Activated naive CD4-positive, alpha-beta T cell treated with Interleukin-2 at 50 U/mL for 16 hours (primary cell): ENCODE measurements around the gene SBNO2.

ENCODE experiments used
- DNase-seq: peaks from one replicate; pipeline ENCODE4 v3.0.0-alpha.2; 2020

The SBNO2 gene

GRCh38 chr19:1168572-1169410 lies 5.3 kb downstream of the SBNO2 start:
- DNase-seq: no peak

GRCh38 chr19:1167687-1168571 lies 6.1 kb downstream of the SBNO2 start:
- no peak for DNase-seq

- no peak for DNase-seq
These were observed 7.0 kb downstream of the SBNO2 start for GRCh38 chr19:1166872-1167573.

GRCh38 chr19:1164684-1165531 lies 9.2 kb downstream of the SBNO2 start:
- DNase-seq: no peak

GRCh38 chr19:1163934-1164683 lies 10.0 kb downstream of the SBNO2 start:
- DNase-seq: no peak

- no peak for DNase-seq
These were observed 10.7 kb downstream of the SBNO2 start for GRCh38 chr19:1163283-1163933.

- no peak for DNase-seq
These were observed 11.4 kb downstream of the SBNO2 start for GRCh38 chr19:1162404-1163282.

GRCh38 chr19:1161716-1162115 lies 12.4 kb downstream of the SBNO2 start:
- no peak for DNase-seq

GRCh38 chr19:1159864-1160595 lies 14.0 kb downstream of the SBNO2 start:
- no peak for DNase-seq

- DNase-seq: no peak
These were observed 15.1 kb downstream of the SBNO2 start for GRCh38 chr19:1158885-1159448.

GRCh38 chr19:1157931-1158884 lies 15.9 kb downstream of the SBNO2 start:
- no peak for DNase-seq

GRCh38 chr19:1156830-1157615 lies 17.0 kb downstream of the SBNO2 start:
- DNase-seq: no peak

- no peak for DNase-seq
These were observed 17.7 kb downstream of the SBNO2 start for GRCh38 chr19:1156305-1156801.

- DNase-seq: no peak
These were observed 18.4 kb downstream of the SBNO2 start for GRCh38 chr19:1155352-1156304.

- DNase-seq: no peak
These were observed 19.2 kb downstream of the SBNO2 start for GRCh38 chr19:1154731-1155351.
